ENCODE data around the gene GNL3. TPM values are rescaled to one million over a fixed set of nuclear protein-coding genes. Genes with fewer than 3 reads are reported as not detected.
"Not testable (repeated sequence)": the region's sequence is repeated elsewhere in the genome, so short reads cannot be mapped to it uniquely, and the experiment has no call there.

The GNL3 gene
- total RNA-seq, 1 experiment from 2014 or later = 88.9 TPM

DNA sequence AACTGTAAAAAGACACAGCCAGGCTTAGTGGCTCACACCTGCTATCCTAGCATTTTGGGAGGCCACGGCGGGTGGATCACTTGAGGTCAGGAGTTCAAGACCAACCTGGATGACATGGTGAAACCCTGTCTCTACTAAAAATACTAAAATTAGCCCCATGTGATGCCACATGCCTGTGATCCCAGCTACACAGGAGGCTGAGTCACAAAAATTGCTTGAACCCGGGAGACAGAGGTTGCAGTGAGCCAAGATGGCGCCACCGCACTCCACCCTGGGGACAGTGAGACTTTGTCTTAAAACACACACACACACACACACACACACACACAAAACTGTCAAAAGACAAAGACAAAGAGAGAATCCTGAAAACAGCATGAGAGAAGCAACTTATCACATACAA is 38.1 kb downstream of the GNL3 start:
- TF ChIP-seq POLR2AphosphoS5 (IDR thresholded peaks at IDR 0.05; ENCODE audit: low read depth, low read length) (no peak), CTCF (IDR thresholded peaks at IDR 0.05) (no peak), SIN3A (IDR thresholded peaks at IDR 0.05; ENCODE audit: borderline replicate concordance, insufficient read depth, low read depth, low read length) (no peak), TCF7L2 (IDR thresholded peaks at IDR 0.05; ENCODE audit: low read depth, low read length) (no peak)
- TF ChIP-seq, protein P1, sequence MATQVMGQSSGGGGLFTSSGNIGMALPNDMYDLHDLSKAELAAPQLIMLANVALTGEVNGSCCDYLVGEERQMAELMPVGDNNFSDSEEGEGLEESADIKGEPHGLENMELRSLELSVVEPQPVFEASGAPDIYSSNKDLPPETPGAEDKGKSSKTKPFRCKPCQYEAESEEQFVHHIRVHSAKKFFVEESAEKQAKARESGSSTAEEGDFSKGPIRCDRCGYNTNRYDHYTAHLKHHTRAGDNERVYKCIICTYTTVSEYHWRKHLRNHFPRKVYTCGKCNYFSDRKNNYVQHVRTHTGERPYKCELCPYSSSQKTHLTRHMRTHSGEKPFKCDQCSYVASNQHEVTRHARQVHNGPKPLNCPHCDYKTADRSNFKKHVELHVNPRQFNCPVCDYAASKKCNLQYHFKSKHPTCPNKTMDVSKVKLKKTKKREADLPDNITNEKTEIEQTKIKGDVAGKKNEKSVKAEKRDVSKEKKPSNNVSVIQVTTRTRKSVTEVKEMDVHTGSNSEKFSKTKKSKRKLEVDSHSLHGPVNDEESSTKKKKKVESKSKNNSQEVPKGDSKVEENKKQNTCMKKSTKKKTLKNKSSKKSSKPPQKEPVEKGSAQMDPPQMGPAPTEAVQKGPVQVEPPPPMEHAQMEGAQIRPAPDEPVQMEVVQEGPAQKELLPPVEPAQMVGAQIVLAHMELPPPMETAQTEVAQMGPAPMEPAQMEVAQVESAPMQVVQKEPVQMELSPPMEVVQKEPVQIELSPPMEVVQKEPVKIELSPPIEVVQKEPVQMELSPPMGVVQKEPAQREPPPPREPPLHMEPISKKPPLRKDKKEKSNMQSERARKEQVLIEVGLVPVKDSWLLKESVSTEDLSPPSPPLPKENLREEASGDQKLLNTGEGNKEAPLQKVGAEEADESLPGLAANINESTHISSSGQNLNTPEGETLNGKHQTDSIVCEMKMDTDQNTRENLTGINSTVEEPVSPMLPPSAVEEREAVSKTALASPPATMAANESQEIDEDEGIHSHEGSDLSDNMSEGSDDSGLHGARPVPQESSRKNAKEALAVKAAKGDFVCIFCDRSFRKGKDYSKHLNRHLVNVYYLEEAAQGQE (IDR thresholded peaks at IDR 0.05; ENCODE audit: insufficient read depth in 1 of 2, low read depth in 2 of 2, low read length in 1 of 2) = no peak
- Histone ChIP-seq H3K36me3 (ENCODE audit: control insufficient read depth, insufficient read depth, low read length) (no peaks in the 10 kb centered on the region), H3K27ac (ENCODE audit: low read length) (no peak overlapping the region), H3K27me3 (ENCODE audit: control insufficient read depth, insufficient read depth, low read length) (no peaks in the 10 kb centered on the region), H3K4me1 (ENCODE audit: control insufficient read depth, insufficient read depth, low read length) (no peaks in the 10 kb centered on the region), H3K9me3 (ENCODE audit: control insufficient read depth, insufficient read depth, low read depth, low read length) (no peaks in the 10 kb centered on the region), H3K4me3 (ENCODE audit: low read depth in 2 of 2, low read length in 2 of 2) (no peak overlapping the region)
- CTCF ChIA-PET = no interaction called here
- POLR2A ChIA-PET = no interaction called here
- no peak for DNase-seq (ENCODE audit: low read depth, low spot score)
- intact Hi-C loops (cut with micrococcal nuclease; ENCODE audit: unreplicated experiment) (no loop called here), in situ Hi-C loops (cut with HindIII; ENCODE audit: low pct_unique_long_range_greater_than_20kb, low sequenced_read_pairs) (no loop called here)
- no TSS peak for BruUV-seq (replicated peaks)
- ATAC-seq = no peak

DNA sequence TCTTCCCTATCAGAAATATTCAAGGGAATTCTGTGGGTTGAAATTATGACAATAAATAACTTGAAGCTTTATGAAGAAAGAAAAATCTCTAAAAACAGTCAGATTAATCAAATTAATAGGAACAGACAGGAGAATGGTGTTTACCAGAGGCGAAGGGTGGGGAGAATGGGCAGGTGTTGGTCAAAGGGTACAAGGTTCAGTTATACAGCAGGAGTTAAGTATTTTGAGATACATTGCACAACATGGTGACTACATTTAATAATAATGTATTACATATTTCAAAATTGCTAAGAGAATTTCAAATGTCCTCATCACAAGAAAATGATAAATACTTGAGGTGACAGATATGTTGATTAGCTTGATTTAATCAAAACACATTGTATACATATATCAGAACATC is 38.7 kb downstream of the GNL3 start:
- H3K36me3 ChIP-seq (ENCODE audit: control insufficient read depth, insufficient read depth, low read length) = no peaks in the 10 kb centered on the region
- no peak for DNase-seq (ENCODE audit: low read depth, low spot score)
- no peaks in the 10 kb centered on the region for H3K4me1 ChIP-seq (ENCODE audit: control insufficient read depth, insufficient read depth, low read length)
- H3K27ac ChIP-seq (ENCODE audit: low read length) = no peak overlapping the region
- in situ Hi-C loops (cut with HindIII; ENCODE audit: low pct_unique_long_range_greater_than_20kb, low sequenced_read_pairs) (no loop called here), intact Hi-C loops (cut with micrococcal nuclease; ENCODE audit: unreplicated experiment) (no loop called here)
- no TSS peak for BruUV-seq (replicated peaks)
- TF ChIP-seq TCF7L2 (IDR thresholded peaks at IDR 0.05; ENCODE audit: low read depth, low read length) (no peak), POLR2AphosphoS5 (IDR thresholded peaks at IDR 0.05; ENCODE audit: low read depth, low read length) (no peak), CTCF (IDR thresholded peaks at IDR 0.05) (no peak), SIN3A (IDR thresholded peaks at IDR 0.05; ENCODE audit: borderline replicate concordance, insufficient read depth, low read depth, low read length) (no peak)
- TF ChIP-seq, protein P1 (IDR thresholded peaks at IDR 0.05; ENCODE audit: insufficient read depth in 1 of 2, low read depth in 2 of 2, low read length in 1 of 2) = no peak
- ChIA-PET POLR2A (no interaction called here), CTCF (no interaction called here)
- no peak overlapping the region for H3K4me3 ChIP-seq (ENCODE audit: low read depth in 2 of 2, low read length in 2 of 2)
- no peaks in the 10 kb centered on the region for H3K9me3 ChIP-seq (ENCODE audit: control insufficient read depth, insufficient read depth, low read depth, low read length)
- no peak for ATAC-seq
- no peaks in the 10 kb centered on the region for H3K27me3 ChIP-seq (ENCODE audit: control insufficient read depth, insufficient read depth, low read length)

GRCh38 chr3:52728753-52729152 is 42.9 kb downstream of the GNL3 start:
- intact Hi-C loops (cut with micrococcal nuclease; ENCODE audit: unreplicated experiment); H3K4me1 ChIP-seq (ENCODE audit: control insufficient read depth, insufficient read depth, low read length): not testable (repeated sequence)

More at GRCh38 chr3:52728753-52729152, 42.9 kb downstream of the GNL3 start:
- CTCF ChIA-PET; H3K36me3 ChIP-seq (ENCODE audit: control insufficient read depth, insufficient read depth, low read length); H3K9me3 ChIP-seq (ENCODE audit: control insufficient read depth, insufficient read depth, low read depth, low read length); H3K4me3 ChIP-seq (ENCODE audit: low read depth in 2 of 2, low read length in 2 of 2); ATAC-seq; DNase-seq (ENCODE audit: low read depth, low spot score); H3K27ac ChIP-seq (ENCODE audit: low read length); BruUV-seq (replicated peaks); in situ Hi-C loops (cut with HindIII; ENCODE audit: low pct_unique_long_range_greater_than_20kb, low sequenced_read_pairs); H3K27me3 ChIP-seq (ENCODE audit: control insufficient read depth, insufficient read depth, low read length); POLR2A ChIA-PET: not testable (repeated sequence)
